ENCODE data around the gene FAM81B. TPM values are rescaled to one million over a fixed set of nuclear protein-coding genes. Genes with fewer than 3 reads are reported as not detected.
"Not testable (repeated sequence)": the region's sequence is repeated elsewhere in the genome, so short reads cannot be mapped to it uniquely, and the experiment has no call there.

Gene FAM81B, protein sequence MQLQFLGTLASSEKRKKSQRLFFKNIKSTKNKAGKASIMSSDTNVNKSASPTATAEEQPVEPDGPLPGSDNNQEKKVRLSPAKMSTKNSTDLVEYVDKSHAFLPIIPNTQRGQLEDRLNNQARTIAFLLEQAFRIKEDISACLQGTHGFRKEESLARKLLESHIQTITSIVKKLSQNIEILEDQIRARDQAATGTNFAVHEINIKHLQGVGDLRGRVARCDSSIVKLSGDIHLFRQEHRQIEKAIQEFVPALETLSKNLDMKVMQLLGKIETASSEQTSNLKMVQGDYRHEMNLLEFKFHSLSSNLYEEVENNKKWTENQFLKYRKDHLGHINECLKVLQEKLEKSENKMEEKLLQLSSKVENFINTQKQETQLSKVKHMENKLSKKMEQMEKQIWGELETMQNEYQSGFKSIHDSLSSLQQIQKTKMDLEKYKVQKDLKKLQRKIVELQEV
- total RNA-seq (2014; rRNA removed; shearing (Covaris generic)), result not detected in 2 replicates

DNA sequence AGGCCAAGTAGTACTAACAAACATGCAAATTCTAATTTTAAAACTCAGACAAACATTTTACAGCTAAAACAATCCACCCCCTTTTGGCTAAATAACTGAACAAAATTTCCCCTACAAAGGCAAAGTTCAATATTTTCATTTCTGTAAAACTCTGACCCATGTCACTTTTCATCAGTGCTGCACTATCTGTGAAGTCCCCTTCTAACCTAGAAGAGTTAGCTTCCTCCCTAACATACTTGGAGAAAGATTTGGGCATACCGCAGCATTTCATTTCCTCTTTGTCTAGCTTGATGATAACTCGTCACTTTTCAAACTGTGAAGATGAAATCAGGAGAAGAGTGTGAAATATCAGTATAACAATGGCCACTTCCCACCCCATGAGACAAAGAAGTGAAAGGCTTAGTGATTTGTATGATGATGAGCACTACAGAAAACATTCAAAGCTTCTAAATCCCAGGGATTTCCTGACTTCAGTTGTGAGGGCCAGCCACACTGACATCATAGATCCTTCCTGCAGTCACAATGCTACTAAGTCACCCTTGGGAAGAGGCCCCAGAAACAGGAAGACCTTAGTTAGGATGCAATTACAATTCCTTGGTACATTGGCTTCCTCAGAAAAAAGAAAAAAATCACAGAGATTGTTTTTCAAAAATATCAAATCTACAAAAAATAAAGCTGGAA lies at the start of gene FAM81B:
Gene FAM81B (plus strand): TSS at position 555 of the 681 bp plus-strand sequence. CDS start 24 bp downstream, at position 579.
- DNase-seq, result no peak
- H3K4me3 ChIP-seq (ENCODE audit: insufficient read depth, low read depth, low read length), result no peak within 1 kb of the TSS
- H3K36me3 ChIP-seq (replicated peaks; ENCODE audit: control insufficient read depth, insufficient read depth, low read length), result no peaks in the 10 kb centered on the region
- H3K27me3 ChIP-seq (ENCODE audit: control insufficient read depth, insufficient read depth, low read length), result no peaks in the 10 kb centered on the region

DNA sequence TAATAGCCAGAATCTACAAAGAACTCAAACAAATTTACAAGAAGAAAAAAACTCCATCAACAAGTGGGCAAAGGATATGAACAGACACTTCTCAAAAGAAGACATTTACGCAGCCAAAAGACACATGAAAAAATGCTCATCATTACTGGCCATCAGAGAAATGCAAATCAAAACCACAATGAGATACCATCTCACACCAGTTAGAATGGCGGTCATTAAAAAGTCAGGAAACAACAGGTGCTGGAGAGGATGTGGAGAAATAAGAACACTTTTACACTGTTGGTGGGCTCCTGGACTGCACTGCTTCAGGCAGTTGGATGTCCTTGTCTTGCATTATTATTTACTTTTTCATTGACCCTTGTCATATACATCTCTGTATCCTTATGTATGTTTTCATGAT lies 49.7 kb upstream of the FAM81B start:
- H3K36me3 ChIP-seq (replicated peaks; ENCODE audit: control insufficient read depth, insufficient read depth, low read length); H3K27me3 ChIP-seq (ENCODE audit: control insufficient read depth, insufficient read depth, low read length); DNase-seq; H3K4me3 ChIP-seq (ENCODE audit: insufficient read depth, low read depth, low read length): not testable (repeated sequence)

DNA sequence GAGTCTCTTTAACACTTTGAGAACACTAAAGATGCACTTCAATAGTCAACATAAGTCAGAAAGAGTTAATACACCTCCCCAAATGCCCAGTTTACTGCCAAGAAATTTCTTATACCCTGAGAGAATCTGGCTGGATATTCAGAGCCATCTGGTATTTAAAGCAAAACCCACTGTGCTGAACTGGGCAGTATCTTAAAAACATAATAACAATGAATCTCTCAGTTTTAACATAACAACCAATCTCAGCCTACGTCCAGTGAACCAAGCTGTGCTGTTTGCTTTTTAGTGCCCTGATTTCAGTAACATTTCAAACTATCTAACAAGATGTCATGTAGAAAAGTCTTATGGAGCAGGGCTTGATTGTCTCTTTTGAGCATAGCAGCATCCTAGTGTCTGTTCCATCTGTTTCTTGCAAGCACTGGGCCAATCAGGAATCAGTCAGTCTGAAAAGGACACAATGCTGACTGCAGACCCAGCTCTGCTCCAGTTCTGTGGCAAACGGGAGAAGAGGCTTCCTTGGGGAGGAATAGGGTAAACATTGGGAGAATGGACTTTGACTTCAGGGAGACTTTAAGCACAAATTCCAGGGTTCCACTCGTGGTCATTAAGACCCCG lies 43.6 kb upstream of the FAM81B start:
- no peaks in the 10 kb centered on the region for H3K27me3 ChIP-seq (ENCODE audit: control insufficient read depth, insufficient read depth, low read length)
- DNase-seq, result no peak
- H3K36me3 ChIP-seq (replicated peaks; ENCODE audit: control insufficient read depth, insufficient read depth, low read length), result no peaks in the 10 kb centered on the region
- H3K4me3 ChIP-seq (ENCODE audit: insufficient read depth, low read depth, low read length), result no peak overlapping the region

DNA sequence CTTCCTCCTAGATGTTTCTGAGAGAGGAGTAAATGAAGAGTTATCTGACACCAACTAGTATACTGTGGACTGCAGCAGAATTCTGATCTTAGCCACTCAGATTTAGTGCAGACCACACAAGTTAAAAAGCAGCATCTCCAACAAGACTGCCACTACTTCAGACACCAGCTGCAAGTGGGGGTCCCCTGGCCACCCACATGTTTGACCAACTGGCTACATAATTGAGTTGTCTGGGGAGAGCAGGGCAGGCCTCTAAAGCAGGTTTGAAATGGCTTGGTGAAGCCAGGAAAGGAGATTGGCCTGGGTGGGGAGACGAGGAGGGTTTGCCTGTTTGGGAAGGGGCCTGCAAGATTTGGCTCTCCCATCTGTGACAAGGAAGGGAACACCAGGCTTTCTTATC lies 40.5 kb upstream of the FAM81B start:
- no peaks in the 10 kb centered on the region for H3K36me3 ChIP-seq (replicated peaks; ENCODE audit: control insufficient read depth, insufficient read depth, low read length)
- no peak overlapping the region for H3K4me3 ChIP-seq (ENCODE audit: insufficient read depth, low read depth, low read length)
- no peaks in the 10 kb centered on the region; the same call in 1 of the 2 replicates for H3K27me3 ChIP-seq (ENCODE audit: control insufficient read depth, insufficient read depth, low read length)
- DNase-seq, result no peak

DNA sequence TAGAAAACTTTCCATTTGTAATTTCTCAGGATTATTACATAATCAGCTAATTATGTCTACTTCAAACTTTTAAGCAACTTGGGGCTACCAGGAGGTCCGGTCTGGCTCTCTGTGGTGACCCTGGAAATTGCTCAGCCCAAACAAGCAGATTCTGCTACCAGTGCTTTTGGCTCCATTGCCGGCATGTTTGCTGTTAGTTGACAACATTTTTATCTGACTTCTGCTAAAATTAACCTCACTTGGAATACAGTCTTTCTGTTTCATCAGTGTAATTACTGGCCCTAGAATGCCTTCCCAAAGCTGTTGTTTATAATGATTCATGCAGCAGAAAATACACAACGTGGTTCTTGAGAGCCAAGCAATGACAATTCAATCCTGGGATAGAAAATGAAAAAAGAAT lies 38.5 kb upstream of the FAM81B start:
- Histone ChIP-seq H3K4me3 (ENCODE audit: insufficient read depth, low read depth, low read length) (no peak overlapping the region), H3K36me3 (replicated peaks; ENCODE audit: control insufficient read depth, insufficient read depth, low read length) (no peaks in the 10 kb centered on the region), H3K27me3 (ENCODE audit: control insufficient read depth, insufficient read depth, low read length) (no peaks in the 10 kb centered on the region; the same call in 1 of the 2 replicates)
- DNase-seq, result no peak

DNA sequence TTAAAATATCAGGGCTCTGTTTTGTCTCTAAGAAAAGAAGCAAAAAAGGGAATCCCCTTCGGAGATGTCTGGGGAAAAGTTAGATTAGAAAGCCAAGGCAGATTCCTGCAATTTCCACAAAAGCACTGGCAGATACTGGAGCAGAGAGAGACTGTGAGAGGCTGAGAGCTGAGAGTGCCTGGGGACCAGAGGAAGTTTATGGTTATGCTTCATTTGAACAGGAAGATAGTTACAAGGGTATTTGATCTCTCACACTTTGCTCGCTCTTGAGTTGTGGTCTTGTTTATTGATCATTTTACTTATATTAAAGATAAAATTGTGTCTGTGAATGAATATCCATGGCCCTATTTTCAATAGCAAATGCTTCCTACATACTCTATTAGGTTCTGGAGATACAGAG lies 32.8 kb upstream of the FAM81B start:
- H3K4me3 ChIP-seq (ENCODE audit: insufficient read depth, low read depth, low read length), result no peak overlapping the region
- DNase-seq, result no peak
- H3K36me3 ChIP-seq (replicated peaks; ENCODE audit: control insufficient read depth, insufficient read depth, low read length), result no peaks in the 10 kb centered on the region
- no peaks in the 10 kb centered on the region; the same call in 1 of the 2 replicates for H3K27me3 ChIP-seq (ENCODE audit: control insufficient read depth, insufficient read depth, low read length)

DNA sequence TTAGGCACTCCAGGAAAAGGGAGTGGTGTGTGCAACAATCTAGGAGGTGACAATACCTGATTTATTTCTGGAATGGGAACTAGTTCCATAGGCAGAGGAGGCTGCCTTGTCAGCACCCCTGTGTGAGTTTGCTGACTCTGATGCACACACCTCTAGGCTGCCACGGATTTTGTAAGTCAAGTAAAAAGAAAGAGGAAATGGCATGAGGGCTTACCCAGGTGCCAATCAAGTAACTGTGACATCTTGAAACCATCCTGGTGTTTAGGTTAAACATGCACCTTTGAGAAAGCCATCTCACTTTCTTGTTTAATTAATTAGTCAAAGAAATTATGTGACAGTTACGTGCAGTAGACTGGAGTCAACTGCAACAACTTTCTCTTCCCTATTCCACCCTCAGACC lies 32.3 kb upstream of the FAM81B start:
- Histone ChIP-seq H3K36me3 (replicated peaks; ENCODE audit: control insufficient read depth, insufficient read depth, low read length) (no peaks in the 10 kb centered on the region), H3K27me3 (ENCODE audit: control insufficient read depth, insufficient read depth, low read length) (no peaks in the 10 kb centered on the region), H3K4me3 (ENCODE audit: insufficient read depth, low read depth, low read length) (no peak overlapping the region)
- no peak for DNase-seq

DNA sequence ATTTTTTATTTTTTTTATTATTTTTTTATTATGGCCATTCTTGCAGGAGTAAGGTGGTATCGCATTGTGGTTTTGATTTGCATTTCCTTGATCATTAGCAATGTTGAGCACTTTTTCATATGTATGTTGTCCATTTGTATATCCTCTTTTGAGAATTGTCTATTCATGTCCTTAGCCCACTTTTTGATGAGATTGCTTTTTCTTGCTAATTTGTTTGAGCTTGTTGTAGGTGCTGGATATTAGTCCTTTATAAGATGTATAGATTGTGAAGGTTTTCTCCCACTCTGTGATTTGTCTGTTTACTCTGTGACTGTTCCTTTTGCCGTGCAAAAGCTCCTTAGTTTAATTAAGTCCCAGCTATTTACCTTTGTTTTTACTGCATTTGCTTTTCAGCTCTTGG lies 30.5 kb upstream of the FAM81B start:
- not testable (repeated sequence) for DNase-seq; H3K36me3 ChIP-seq (replicated peaks; ENCODE audit: control insufficient read depth, insufficient read depth, low read length); H3K27me3 ChIP-seq (ENCODE audit: control insufficient read depth, insufficient read depth, low read length); H3K4me3 ChIP-seq (ENCODE audit: insufficient read depth, low read depth, low read length)

DNA sequence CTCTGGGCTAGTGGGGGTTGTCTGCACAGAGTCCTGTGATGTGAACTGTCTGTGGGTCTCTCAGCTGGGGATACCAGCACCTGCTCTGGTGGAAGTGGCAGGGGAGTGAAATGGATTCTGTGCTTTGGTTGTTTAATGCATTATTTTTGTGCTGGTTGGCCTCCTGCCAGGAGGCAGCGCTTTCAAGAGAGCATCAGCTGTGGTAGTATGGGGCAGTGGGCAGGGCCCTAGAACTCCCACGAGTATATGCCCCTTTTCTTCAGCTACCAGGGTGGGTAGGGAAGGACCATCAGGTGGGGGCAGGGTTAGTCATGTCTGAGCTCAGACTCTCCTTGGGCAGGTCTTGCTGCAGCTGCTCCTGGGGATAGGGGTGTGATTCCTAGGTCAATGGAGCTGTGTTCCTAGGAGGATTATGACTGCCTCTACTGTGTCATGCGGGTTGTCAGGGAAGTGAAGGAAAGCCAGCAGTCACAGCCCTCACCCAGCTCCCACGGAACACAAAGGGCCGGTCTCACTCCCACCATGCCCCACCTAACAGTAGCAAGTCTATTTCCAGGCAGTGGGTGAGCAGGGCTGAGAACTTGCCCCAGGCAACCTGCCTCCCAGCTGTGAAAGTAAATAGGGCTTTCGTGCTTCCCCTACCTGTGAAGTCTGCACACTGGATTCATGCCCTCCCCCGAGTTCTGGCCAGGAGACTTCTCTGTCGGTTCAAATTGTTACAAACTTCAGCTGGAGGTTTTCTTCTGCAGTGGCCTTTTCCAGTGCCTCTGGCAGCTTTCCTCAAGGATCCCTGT lies 25.7 kb upstream of the FAM81B start:
- no peak for DNase-seq
- Histone ChIP-seq H3K27me3 (ENCODE audit: control insufficient read depth, insufficient read depth, low read length) (no peaks in the 10 kb centered on the region), H3K36me3 (replicated peaks; ENCODE audit: control insufficient read depth, insufficient read depth, low read length) (no peaks in the 10 kb centered on the region), H3K4me3 (ENCODE audit: insufficient read depth, low read depth, low read length) (no peak overlapping the region)

DNA sequence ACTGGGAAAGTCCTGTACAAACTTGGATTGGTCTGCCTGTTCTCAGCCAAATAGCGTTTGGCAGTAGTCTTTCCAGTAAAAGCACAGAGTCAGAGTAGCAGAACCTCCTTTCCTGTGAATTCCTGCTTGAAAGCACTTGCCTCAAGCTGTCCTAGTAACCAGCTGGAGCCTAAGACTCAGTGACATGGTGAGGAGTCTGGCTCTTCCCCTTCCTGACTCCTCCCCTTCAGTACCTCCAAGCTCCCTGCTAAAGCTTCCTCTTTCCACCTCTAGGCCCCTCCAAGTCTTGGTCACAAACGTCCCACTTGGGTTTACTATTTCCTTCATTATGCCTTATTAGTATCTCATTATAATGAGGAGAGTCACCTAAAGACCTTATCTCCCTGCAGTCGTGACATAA lies 21.4 kb upstream of the FAM81B start:
- Histone ChIP-seq H3K36me3 (replicated peaks; ENCODE audit: control insufficient read depth, insufficient read depth, low read length) (no peaks in the 10 kb centered on the region), H3K27me3 (ENCODE audit: control insufficient read depth, insufficient read depth, low read length) (no peaks in the 10 kb centered on the region), H3K4me3 (ENCODE audit: insufficient read depth, low read depth, low read length) (no peak overlapping the region)
- no peak for DNase-seq

DNA sequence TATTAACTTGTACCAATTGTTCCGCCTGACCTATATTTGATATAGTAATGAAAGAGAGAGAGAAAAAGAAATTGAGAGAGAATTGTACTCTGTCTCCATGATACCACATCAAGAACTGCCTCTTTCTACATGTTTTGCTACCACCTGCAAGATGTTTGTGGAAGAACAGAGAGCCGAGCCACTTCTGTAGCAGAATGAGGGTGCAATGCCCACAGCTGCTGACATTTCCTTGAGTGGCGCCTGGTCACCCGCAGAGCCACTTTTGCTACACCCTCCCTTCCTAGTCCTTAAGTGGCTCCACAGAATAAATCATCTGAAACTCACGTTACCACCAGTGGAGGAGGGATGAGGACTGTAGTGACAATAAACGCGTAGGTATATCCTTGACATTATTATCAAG lies 17.1 kb upstream of the FAM81B start:
- no peaks in the 10 kb centered on the region for H3K36me3 ChIP-seq (replicated peaks; ENCODE audit: control insufficient read depth, insufficient read depth, low read length)
- no peak for DNase-seq
- no peak overlapping the region for H3K4me3 ChIP-seq (ENCODE audit: insufficient read depth, low read depth, low read length)

DNA sequence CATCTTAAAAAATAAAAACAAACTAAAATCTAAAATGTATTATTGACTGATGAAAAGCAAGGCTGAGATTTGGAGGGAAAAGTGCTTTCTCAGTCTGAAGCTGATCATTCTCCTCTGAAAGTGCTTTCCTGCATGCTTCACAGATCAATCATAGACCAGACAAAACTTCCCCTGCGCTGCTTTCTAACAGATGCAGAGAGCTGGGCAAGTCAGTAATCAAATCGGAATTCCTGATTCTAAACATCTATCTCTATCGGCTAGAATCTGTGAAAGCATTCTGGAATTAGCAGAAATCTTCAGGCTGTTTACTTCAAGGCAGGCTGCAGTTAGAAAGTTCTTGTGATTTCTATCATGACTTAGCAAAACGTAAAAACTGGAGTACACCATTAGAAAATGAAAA lies 15.6 kb upstream of the FAM81B start:
- Histone ChIP-seq H3K4me3 (ENCODE audit: insufficient read depth, low read depth, low read length) (no peak overlapping the region), H3K36me3 (replicated peaks; ENCODE audit: control insufficient read depth, insufficient read depth, low read length) (no peaks in the 10 kb centered on the region), H3K27me3 (ENCODE audit: control insufficient read depth, insufficient read depth, low read length) (no peaks in the 10 kb centered on the region)
- DNase-seq, result no peak

More for the DNA sequence above, 17.1 kb upstream of the FAM81B start:
- H3K27me3 ChIP-seq (ENCODE audit: control insufficient read depth, insufficient read depth, low read length), result no peaks in the 10 kb centered on the region

DNA sequence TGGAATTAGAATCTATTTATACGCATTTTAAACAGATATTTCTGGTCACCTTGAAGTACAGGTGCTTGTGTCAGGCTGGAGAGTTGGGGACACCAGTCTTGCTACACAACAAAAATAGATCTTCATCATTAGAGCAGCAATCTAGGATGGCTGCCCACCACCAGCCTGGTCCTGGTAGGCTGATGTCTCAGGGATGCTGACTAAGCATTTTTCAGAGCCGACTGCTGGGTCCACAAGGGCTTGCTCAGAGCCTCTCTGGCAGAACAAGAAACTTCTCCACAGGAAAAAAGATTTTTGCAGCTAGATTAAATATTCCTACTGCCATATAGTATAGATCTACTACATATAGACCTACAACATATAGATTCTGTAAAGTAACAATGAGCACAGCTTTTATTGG lies 12.0 kb upstream of the FAM81B start:
- H3K27me3 ChIP-seq (ENCODE audit: control insufficient read depth, insufficient read depth, low read length), result no peaks in the 10 kb centered on the region
- H3K36me3 ChIP-seq (replicated peaks; ENCODE audit: control insufficient read depth, insufficient read depth, low read length), result no peaks in the 10 kb centered on the region
- DNase-seq, result no peak
- H3K4me3 ChIP-seq (ENCODE audit: insufficient read depth, low read depth, low read length), result no peak overlapping the region

DNA sequence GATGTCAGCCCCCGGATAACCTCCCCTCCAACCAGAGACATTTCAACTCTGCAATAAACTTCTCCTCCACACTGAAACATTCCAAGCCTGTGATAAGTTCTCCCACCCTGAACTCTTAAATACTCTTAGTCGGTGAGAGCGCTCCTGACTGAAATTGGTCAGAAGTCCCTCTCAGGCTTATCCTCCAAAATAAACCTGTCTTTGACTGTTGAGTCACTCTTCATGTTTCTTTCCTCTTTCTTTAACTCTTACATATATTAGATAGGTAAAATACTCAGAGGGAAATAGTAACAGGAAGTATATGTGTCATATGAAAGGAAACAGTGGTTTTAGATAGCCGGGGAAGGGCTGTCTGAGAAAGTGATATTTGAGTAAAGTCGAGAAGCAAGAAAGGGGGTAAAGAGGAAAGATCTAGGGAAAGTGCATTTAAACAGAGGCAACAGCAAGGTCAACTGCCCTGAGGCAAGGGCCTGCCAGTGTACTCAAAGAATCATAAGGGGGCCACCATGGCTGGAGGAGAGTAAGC lies 11.0 kb upstream of the FAM81B start:
- Histone ChIP-seq H3K36me3 (replicated peaks; ENCODE audit: control insufficient read depth, insufficient read depth, low read length) (no peaks in the 10 kb centered on the region), H3K4me3 (ENCODE audit: insufficient read depth, low read depth, low read length) (no peak overlapping the region), H3K27me3 (ENCODE audit: control insufficient read depth, insufficient read depth, low read length) (no peaks in the 10 kb centered on the region)
- no peak for DNase-seq

Data from H7 (cell line).